ENCODE data around the gene CYP4V2.
"Not testable (repeated sequence)": the region's sequence is repeated elsewhere in the genome, so short reads cannot be mapped to it uniquely, and the experiment has no call there.

CYP4V2 gene

GRCh38 chr4:186234367-186234766 lies 43.0 kb downstream of the CYP4V2 start:
- no peak for DNase-seq (ENCODE audit: low read depth)

GRCh38 chr4:186236126-186236525 lies 44.8 kb downstream of the CYP4V2 start:
- DNase-seq (ENCODE audit: low read depth), result no peak

- DNase-seq (ENCODE audit: low read depth), result no peak
Observed at GRCh38 chr4:186240452-186240847, 49.1 kb downstream of the CYP4V2 start.

GRCh38 chr4:186240848-186241491 lies 49.6 kb downstream of the CYP4V2 start:
- DNase-seq (ENCODE audit: low read depth), result no peak

- no peak for DNase-seq (ENCODE audit: low read depth)
Observed at GRCh38 chr4:186241616-186242015, 50.2 kb downstream of the CYP4V2 start.

- not testable (repeated sequence) for DNase-seq (ENCODE audit: low read depth)
Observed at GRCh38 chr4:186242031-186242430, 50.7 kb downstream of the CYP4V2 start.

- DNase-seq (ENCODE audit: low read depth), result no peak
Observed at GRCh38 chr4:186243331-186243730, 52.0 kb downstream of the CYP4V2 start.

GRCh38 chr4:186244835-186245234 lies 53.5 kb downstream of the CYP4V2 start:
- no peak for DNase-seq (ENCODE audit: low read depth)

GRCh38 chr4:186247062-186247752 lies 55.8 kb downstream of the CYP4V2 start:
- not testable (repeated sequence) for DNase-seq (ENCODE audit: low read depth)

GRCh38 chr4:186248643-186249042 lies 57.3 kb downstream of the CYP4V2 start:
- no peak for DNase-seq (ENCODE audit: low read depth)

GRCh38 chr4:186249785-186250754 lies 58.7 kb downstream of the CYP4V2 start:
- peak; percentile 7 for DNase-seq (ENCODE audit: low read depth)

- DNase-seq (ENCODE audit: low read depth), result no peak
Observed at GRCh38 chr4:186250760-186251159, 59.4 kb downstream of the CYP4V2 start.

- DNase-seq (ENCODE audit: low read depth), result no peak
Observed at GRCh38 chr4:186255122-186255521, 63.8 kb downstream of the CYP4V2 start.

GRCh38 chr4:186258216-186258811 lies 66.9 kb downstream of the CYP4V2 start:
- DNase-seq (ENCODE audit: low read depth), result no peak

- DNase-seq (ENCODE audit: low read depth), result no peak
Observed at GRCh38 chr4:186260117-186260503, 68.7 kb downstream of the CYP4V2 start.
